OCI-M1 (cell line): Measurements from ENCODE around the gene AMACR.
"Not testable (repeated sequence)": the region's sequence is repeated elsewhere in the genome, so short reads cannot be mapped to it uniquely, and the experiment has no call there.

Source experiments
- DNase-seq: peaks from one replicate; lab custom pipeline; 2025; lab: John Stamatoyannopoulos, UW

The AMACR gene

GRCh38 chr5:33966805-33967204 lies 41.0 kb downstream of the AMACR start:
- no peak for DNase-seq

- DNase-seq: no peak
These were observed 43.6 kb downstream of the AMACR start for GRCh38 chr5:33964132-33964700.

- no peak for DNase-seq
These were observed 49.7 kb downstream of the AMACR start for GRCh38 chr5:33958176-33958575.

GRCh38 chr5:33957577-33958150 lies 50.2 kb downstream of the AMACR start:
- no peak for DNase-seq

GRCh38 chr5:33952175-33952574 lies 55.7 kb downstream of the AMACR start:
- DNase-seq: not testable (repeated sequence)

GRCh38 chr5:33944543-33945132 lies 63.2 kb downstream of the AMACR start:
- no peak for DNase-seq

- DNase-seq: no peak
These were observed 66.8 kb downstream of the AMACR start for GRCh38 chr5:33941090-33941489.

- DNase-seq: peak; percentile 10
These were observed 68.1 kb downstream of the AMACR start for GRCh38 chr5:33939556-33940262.

GRCh38 chr5:33938881-33939280 lies 69.0 kb downstream of the AMACR start:
- no peak for DNase-seq

GRCh38 chr5:33938507-33938796 lies 69.4 kb downstream of the AMACR start:
- no peak for DNase-seq

- DNase-seq: no peak
These were observed 69.9 kb downstream of the AMACR start for GRCh38 chr5:33937707-33938506.

GRCh38 chr5:33937017-33937706 lies 70.7 kb downstream of the AMACR start:
- no peak for DNase-seq

GRCh38 chr5:33936381-33937016 lies 71.4 kb downstream of the AMACR start, which contains the start of gene RXFP3:
Gene RXFP3 (plus strand): TSS chr5:33936386. CDS start chr5:33936741, 355 bp downstream.
- no peak for DNase-seq
